A673 (cell line): ENCODE measurements around the gene OOSP4A.

Experiments
- CTCF ChIP-seq: fragments of 300-800, 200-600 bp; sonication (generic); conservative IDR thresholded peaks from 2 replicates; pipeline ENCODE4 v1.5.1; 2017; ENCODE audit warnings: low read depth, mild to moderate bottlenecking, antibody characterized with exemption, low read length, moderate library complexity, mixed read lengths
- EZH2 ChIP-seq: fragments of 200-600 bp; sonication (generic); IDR thresholded peaks from 2 replicates; pipeline ENCODE4 v1.6.1; 2017; ENCODE audit warnings: borderline replicate concordance, low read depth, mild to moderate bottlenecking, mixed read lengths, antibody characterized with exemption, low read length; ENCODE audit not compliant: poor library complexity, severe bottlenecking

GRCh38 chr11:59999691-60000090 lies 35.9 kb downstream of the OOSP4A start:
- TF ChIP-seq CTCF (no peak), EZH2 (no peak)
